HG03039 (cell line): Measurements from ENCODE around the gene DAPK3.

ENCODE experiments used
- ATAC-seq: cut with Tn5 transposase; IDR thresholded peaks from one replicate; pipeline ENCODE4 v1.9.1; 2021; ENCODE audit warnings: mild to moderate bottlenecking, moderate library complexity; ENCODE audit not compliant: unreplicated experiment

The DAPK3 gene

DNA sequence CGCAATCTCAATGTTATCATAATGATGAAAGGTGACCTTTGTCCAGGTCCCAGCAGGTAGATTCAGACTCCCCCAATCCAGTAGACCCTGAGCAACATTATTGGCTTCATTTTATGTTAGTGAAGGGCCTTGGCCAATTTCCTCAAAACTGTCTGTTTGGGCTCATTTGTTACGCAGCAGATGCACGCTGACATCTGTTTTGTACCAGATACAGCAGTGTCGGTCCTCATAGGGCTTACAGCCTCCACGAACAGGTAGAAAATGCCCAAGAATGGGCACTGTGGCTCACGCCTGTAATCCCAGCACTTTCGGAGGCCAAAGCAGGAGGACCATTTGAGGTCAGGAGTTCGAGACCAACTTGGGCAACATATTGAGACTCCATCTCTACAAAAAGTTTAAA, 51.1 kb downstream of the DAPK3 start:
- no peak for ATAC-seq

DNA sequence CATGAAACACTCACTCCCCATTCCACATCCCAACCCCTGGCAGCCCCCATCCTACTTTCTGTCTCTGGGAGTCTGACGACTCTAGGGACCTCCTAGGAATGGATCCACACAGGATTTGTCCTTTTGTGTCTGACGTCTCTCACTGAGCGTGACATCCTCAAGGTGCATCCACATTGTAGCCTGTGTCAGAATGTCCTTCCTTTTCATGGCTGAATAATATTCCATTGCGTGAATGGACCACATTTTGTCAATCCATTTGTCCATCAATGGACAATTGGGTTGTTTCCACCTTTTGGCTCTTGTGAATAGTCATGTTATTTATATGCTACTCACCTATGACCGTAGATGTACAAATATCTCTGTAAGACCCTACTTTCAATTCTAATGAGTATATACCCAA, 54.9 kb downstream of the DAPK3 start:
- no peak for ATAC-seq

DNA sequence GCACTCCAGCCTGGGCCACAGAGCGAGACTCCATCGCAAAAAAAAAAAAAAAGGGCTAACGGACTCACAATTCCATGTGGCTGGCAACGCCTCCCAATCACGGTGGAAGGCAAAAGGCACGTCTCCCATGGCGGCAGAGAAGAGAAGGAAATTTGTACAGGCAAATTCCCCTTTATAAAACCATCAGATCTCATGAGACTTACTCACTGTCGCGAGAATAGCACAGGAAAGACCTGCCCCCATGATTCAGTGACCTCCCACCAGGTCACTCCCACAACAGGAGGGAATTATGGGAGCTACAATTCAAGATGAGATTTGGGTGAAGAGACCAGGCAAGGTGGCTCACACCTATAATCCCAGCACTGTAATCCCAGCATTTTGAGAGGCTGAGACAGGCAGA, 56.7 kb downstream of the DAPK3 start:
- ATAC-seq: no peak

DNA sequence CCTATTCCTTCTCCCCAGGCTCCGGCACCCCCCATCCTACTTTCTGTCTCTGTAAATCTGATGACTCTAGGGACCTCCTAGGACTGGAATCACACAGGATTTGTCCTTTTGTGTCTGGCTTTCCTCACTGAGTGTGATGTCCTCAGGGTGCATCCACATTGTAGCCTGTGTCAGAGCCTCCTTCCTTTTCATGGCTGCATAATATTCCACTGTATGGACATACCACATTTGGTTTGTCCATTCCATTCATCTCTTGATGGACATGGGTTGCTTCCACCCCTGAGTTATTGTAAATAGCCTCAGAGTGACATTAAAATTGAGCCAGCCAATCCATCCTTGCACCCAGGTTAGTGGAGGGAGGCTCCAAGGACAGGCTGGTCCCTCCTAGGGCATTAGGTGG, 60.8 kb downstream of the DAPK3 start:
- no peak for ATAC-seq
